Measurements from ENCODE around the gene DUSP5.

DUSP5 gene

DNA sequence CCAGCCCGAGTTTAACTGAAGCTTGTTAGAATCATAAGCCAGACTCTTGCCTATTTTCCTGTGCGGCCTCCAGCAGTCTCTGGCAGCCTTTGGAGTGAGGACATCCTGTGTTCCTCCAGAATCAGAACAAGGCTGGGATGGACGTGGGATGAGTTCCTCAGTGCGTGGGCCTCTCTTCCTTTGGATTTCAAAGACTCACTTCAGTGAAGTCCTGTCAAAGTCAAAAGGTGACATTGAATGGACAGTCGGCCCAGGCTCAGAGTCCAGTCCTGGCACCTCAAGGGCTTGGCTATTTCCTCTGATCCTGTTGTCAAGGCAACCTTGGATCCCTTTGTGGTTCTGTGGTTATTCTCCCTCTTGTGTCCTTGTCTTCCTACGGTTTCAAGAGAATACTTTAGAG is 48.4 kb downstream of the DUSP5 start:
- Histone ChIP-seq H3K4me3 (ENCODE audit: insufficient read depth, low read depth, low read length) (no peak overlapping the region), H3K27me3 (ENCODE audit: control insufficient read depth, insufficient read depth, low read length, poor library complexity, severe bottlenecking) (no peaks in the 10 kb centered on the region), H3K4me1 (ENCODE audit: control insufficient read depth, insufficient read depth, low read length) (no peaks in the 10 kb centered on the region), H3K36me3 (ENCODE audit: control insufficient read depth, insufficient read depth, low read length) (no peaks in the 10 kb centered on the region), H3K27ac (ENCODE audit: insufficient read depth, low read depth, low read length, poor library complexity, severe bottlenecking) (no peak overlapping the region), H3K9me3 (ENCODE audit: control insufficient read depth, low read length) (no peaks in the 10 kb centered on the region)
- 91 to 93% methylated on average over 6 of the region's 6 CpGs for WGBS, 2 experiments

DNA sequence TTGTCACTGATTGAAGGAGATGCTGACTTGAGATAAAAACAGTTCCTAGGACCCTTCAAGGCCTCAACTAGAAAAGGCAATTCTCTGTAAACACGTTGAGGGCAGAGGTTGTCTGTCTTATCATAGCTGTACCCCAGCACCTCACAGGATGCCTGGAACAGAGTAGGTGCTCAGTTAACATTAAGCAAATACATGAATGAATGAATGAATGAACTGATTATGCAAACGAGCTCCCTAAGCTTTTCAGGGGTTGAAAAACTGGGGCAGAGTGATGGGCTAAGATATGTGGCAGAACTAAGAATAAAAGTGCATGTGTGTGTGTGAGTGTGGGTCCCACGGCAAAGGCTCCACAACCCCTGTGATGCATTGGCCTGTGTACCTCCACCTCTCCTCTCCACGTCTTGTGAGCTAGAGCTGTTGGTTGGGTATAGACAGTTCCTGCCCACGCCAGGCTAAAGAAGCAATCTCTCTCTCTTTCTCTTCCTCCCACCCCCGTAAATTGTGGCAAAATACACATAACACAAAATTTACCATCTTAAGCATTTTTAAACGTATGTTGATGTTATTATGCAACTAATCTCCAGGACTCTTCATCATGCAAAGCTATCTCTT is 48.9 kb downstream of the DUSP5 start:
- no peaks in the 10 kb centered on the region for H3K36me3 ChIP-seq (ENCODE audit: control insufficient read depth, insufficient read depth, low read length)
- H3K9me3 ChIP-seq (ENCODE audit: control insufficient read depth, low read length) = no peaks in the 10 kb centered on the region
- H3K27me3 ChIP-seq (ENCODE audit: control insufficient read depth, insufficient read depth, low read length, poor library complexity, severe bottlenecking) = no peaks in the 10 kb centered on the region
- no peak overlapping the region for H3K4me3 ChIP-seq (ENCODE audit: insufficient read depth, low read depth, low read length)
- 76 to 84% methylated on average over 6 to 7 of the region's 7 CpGs for WGBS, 2 experiments
- no peak overlapping the region for H3K27ac ChIP-seq (ENCODE audit: insufficient read depth, low read depth, low read length, poor library complexity, severe bottlenecking)
- no peaks in the 10 kb centered on the region for H3K4me1 ChIP-seq (ENCODE audit: control insufficient read depth, insufficient read depth, low read length)

DNA sequence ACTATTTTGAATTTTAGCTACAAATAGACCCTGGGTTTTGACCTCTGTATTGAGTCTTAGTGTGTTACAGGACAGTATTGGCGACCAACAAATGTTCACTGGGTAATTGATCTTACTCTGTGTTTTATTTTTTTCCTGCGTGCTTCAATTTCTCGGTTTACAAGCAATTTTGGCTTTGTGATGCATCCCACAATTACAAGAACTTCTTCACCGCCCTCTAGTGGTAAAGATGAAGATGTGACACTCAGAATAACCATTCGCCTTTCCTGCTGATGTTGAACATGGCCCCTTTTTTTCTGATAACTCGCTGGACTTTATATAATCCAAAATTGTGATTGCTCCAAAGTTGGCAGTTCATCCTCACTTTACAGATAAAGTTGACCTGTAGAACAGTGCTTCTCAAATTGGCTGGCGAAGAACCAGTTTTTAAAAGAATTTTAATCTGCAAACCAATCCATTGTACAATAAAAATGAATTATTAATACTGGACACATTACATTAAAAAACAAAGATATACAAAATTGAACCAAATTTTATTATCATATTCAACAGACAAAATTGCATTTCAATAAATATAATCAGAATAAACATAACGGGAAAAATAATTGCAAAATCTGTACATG is 49.5 kb downstream of the DUSP5 start:
- Histone ChIP-seq H3K9me3 (ENCODE audit: control insufficient read depth, low read length) (no peaks in the 10 kb centered on the region), H3K36me3 (ENCODE audit: control insufficient read depth, insufficient read depth, low read length) (no peaks in the 10 kb centered on the region), H3K27me3 (ENCODE audit: control insufficient read depth, insufficient read depth, low read length, poor library complexity, severe bottlenecking) (no peaks in the 10 kb centered on the region), H3K4me3 (ENCODE audit: insufficient read depth, low read depth, low read length) (no peak overlapping the region), H3K4me1 (ENCODE audit: control insufficient read depth, insufficient read depth, low read length) (no peaks in the 10 kb centered on the region), H3K27ac (ENCODE audit: insufficient read depth, low read depth, low read length, poor library complexity, severe bottlenecking) (no peak overlapping the region)
- WGBS, 2 experiments = 13 to 30% methylated on average over 7 to 8 of the region's 8 CpGs

DNA sequence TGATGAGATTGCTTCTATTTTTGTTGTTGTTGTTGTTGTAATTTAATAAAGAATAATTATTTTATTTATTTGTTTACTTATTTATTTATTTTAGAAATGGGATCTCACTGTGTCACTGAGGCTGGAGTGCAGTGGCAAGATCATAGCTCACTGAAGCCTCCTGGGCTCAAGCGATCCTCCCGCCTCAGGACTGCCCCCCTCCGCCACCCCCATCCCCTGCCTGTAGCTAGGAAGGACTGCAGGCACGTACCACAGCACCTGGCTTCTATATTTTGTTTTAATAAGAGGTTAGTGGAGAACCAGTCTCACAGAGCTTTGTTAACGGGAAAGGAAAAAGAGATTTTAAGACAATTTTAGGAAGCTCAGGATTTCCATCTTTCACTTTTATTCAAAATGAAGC is 50.3 kb downstream of the DUSP5 start:
- WGBS, 2 experiments = 45 to 51% methylated on average over 4 to 5 of the region's 5 CpGs
- H3K4me3 ChIP-seq (ENCODE audit: insufficient read depth, low read depth, low read length) = no peak overlapping the region
- no peaks in the 10 kb centered on the region for H3K27me3 ChIP-seq (ENCODE audit: control insufficient read depth, insufficient read depth, low read length, poor library complexity, severe bottlenecking)
- H3K4me1 ChIP-seq (ENCODE audit: control insufficient read depth, insufficient read depth, low read length) = no peaks in the 10 kb centered on the region
- H3K36me3 ChIP-seq (ENCODE audit: control insufficient read depth, insufficient read depth, low read length) = no peaks in the 10 kb centered on the region
- no peaks in the 10 kb centered on the region for H3K9me3 ChIP-seq (ENCODE audit: control insufficient read depth, low read length)
- no peak overlapping the region for H3K27ac ChIP-seq (ENCODE audit: insufficient read depth, low read depth, low read length, poor library complexity, severe bottlenecking)

DNA sequence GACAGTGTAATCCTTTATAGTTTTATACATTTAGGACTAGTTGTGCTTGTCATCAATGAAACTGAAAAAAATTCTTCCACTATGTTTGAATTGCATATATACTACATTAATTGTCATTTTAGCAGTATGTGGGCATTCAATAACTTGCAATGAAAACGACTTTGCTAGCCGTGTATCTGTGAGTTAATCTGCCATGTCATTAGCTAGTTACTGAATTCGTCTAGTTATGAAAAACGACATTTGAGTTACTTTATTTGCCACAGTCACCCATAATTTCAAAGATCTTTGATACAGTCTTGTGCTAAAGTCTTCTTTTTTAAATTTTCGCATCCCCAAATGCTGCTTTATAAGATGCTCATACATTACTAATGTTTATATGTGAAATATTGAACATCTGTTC is 51.5 kb downstream of the DUSP5 start:
- Histone ChIP-seq H3K9me3 (ENCODE audit: control insufficient read depth, low read length) (no peaks in the 10 kb centered on the region), H3K27ac (ENCODE audit: insufficient read depth, low read depth, low read length, poor library complexity, severe bottlenecking) (no peak overlapping the region), H3K4me1 (ENCODE audit: control insufficient read depth, insufficient read depth, low read length) (peaks cover 2% of the 10 kb centered on the region), H3K36me3 (ENCODE audit: control insufficient read depth, insufficient read depth, low read length) (no peaks in the 10 kb centered on the region), H3K4me3 (ENCODE audit: insufficient read depth, low read depth, low read length) (no peak overlapping the region), H3K27me3 (ENCODE audit: control insufficient read depth, insufficient read depth, low read length, poor library complexity, severe bottlenecking) (no peaks in the 10 kb centered on the region)
- WGBS, 2 experiments = 85 to 91% methylated on average over 4 of the region's 5 CpGs

DNA sequence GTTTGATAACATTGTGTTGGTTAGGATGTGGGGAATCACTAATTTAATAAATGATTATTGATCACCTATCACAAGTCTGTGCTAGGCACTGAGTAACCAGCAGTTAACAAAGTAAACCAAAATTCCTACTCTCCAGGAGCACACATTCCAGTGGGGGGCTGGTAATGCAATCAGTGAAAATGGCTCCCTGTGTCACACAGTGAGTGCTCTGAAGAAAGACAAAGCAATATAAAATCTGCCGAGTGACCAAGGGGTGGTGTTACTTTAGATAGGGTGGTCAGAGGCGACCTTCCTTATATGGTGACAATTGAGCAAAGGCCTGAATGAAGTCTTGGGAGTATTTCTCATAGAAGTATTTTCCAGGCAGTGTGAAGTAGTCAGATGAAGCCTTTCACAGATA is 56.2 kb downstream of the DUSP5 start:
- 16 to 18% methylated on average over 2 of the region's 2 CpGs for WGBS, 2 experiments
- Histone ChIP-seq H3K4me1 (ENCODE audit: control insufficient read depth, insufficient read depth, low read length) (peaks cover 8% of the 10 kb centered on the region), H3K9me3 (ENCODE audit: control insufficient read depth, low read length) (no peaks in the 10 kb centered on the region), H3K27ac (ENCODE audit: insufficient read depth, low read depth, low read length, poor library complexity, severe bottlenecking) (no peak overlapping the region), H3K27me3 (ENCODE audit: control insufficient read depth, insufficient read depth, low read length, poor library complexity, severe bottlenecking) (no peaks in the 10 kb centered on the region), H3K36me3 (ENCODE audit: control insufficient read depth, insufficient read depth, low read length) (no peaks in the 10 kb centered on the region), H3K4me3 (ENCODE audit: insufficient read depth, low read depth, low read length) (no peak overlapping the region)

DNA sequence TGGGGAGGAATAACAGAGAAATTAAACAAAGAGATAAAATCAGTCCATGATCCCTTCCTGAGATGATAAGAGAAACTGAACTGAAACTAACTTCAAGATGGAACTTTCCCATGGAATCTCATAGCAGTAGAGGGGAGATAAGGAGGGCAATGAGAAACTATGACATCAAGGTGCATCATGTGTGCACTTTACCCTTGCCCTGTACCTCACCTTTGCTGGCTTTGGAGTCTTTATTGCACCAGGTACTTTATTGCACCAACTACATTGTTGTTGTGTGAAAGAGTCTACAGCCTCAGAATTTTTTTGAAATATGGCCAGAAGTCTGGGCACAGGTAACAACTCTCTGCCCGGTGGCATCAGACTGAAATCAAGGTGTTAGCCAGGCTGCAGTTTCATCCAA is 58.6 kb downstream of the DUSP5 start:
- H3K36me3 ChIP-seq (ENCODE audit: control insufficient read depth, insufficient read depth, low read length) = no peaks in the 10 kb centered on the region
- H3K9me3 ChIP-seq (ENCODE audit: control insufficient read depth, low read length) = no peaks in the 10 kb centered on the region
- peaks cover 8% of the 10 kb centered on the region for H3K4me1 ChIP-seq (ENCODE audit: control insufficient read depth, insufficient read depth, low read length)
- 92 to 100% methylated on average over 1 of the region's 1 CpG for WGBS, 2 experiments
- no peaks in the 10 kb centered on the region for H3K27me3 ChIP-seq (ENCODE audit: control insufficient read depth, insufficient read depth, low read length, poor library complexity, severe bottlenecking)
- no peak overlapping the region for H3K27ac ChIP-seq (ENCODE audit: insufficient read depth, low read depth, low read length, poor library complexity, severe bottlenecking)
- H3K4me3 ChIP-seq (ENCODE audit: insufficient read depth, low read depth, low read length) = no peak overlapping the region

DNA sequence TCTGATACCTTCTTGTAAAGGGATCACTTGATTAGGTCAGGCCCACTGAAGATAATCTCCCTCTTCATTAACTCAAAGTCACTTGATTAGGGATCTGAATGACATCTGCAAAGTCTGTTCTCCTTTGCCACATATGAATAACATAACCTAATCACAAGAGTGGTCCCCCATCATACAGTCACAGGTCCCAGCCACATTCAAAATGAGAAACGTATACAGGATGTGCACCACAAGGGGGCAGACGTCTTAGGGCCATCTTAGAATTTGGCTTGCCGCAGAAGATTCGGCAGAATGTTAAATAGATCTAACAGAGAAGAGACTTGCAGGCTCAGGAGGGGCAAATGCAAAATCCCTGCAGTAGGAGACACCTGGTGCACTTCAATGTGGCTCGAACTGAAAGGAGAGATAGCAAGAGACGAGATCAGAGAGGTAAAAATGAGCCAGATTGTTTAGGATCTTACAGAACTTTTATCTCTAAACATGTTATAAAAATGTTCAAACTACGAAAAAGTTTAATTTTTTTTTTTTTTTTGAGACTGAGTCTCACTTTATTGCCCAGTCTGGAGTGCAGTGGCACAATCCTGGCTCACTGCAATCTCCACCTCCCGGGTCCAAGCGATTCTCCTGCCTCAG is 59.4 kb downstream of the DUSP5 start:
- no peaks in the 10 kb centered on the region for H3K9me3 ChIP-seq (ENCODE audit: control insufficient read depth, low read length)
- 62% methylated on average over 9 of the region's 9 CpGs for WGBS, 2 experiments
- no peaks in the 10 kb centered on the region for H3K36me3 ChIP-seq (ENCODE audit: control insufficient read depth, insufficient read depth, low read length)

DNA sequence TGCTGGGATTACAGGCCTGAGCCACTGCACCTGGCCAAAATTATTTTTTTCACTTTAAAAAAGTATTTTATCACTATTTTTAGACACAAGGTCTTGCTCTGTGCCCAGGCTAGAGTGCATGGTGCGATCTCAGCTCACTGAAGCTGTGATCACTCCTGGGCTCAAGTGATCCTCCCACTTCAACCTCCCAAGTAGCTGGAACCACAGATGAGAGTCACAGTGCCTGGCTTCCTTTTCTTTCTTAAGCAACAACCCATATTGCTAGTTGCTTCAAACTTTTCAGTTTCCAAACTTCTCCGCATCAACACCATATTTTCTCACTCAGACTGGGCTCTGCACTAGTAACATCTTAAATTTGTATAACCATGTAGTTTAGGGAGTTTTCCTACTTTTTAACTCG is 60.3 kb downstream of the DUSP5 start:
- Histone ChIP-seq H3K27ac (ENCODE audit: insufficient read depth, low read depth, low read length, poor library complexity, severe bottlenecking) (no peak overlapping the region), H3K4me3 (ENCODE audit: insufficient read depth, low read depth, low read length) (no peak overlapping the region), H3K27me3 (ENCODE audit: control insufficient read depth, insufficient read depth, low read length, poor library complexity, severe bottlenecking) (no peaks in the 10 kb centered on the region), H3K36me3 (ENCODE audit: control insufficient read depth, insufficient read depth, low read length) (no peaks in the 10 kb centered on the region), H3K4me1 (ENCODE audit: control insufficient read depth, insufficient read depth, low read length) (peaks cover 8% of the 10 kb centered on the region), H3K9me3 (ENCODE audit: control insufficient read depth, low read length) (no peaks in the 10 kb centered on the region)
- 87 to 97% methylated on average over 3 of the region's 3 CpGs for WGBS, 2 experiments

More for the DNA sequence above, 59.4 kb downstream of the DUSP5 start:
- H3K4me3 ChIP-seq (ENCODE audit: insufficient read depth, low read depth, low read length) = no peak overlapping the region
- no peak overlapping the region for H3K27ac ChIP-seq (ENCODE audit: insufficient read depth, low read depth, low read length, poor library complexity, severe bottlenecking)
- H3K4me1 ChIP-seq (ENCODE audit: control insufficient read depth, insufficient read depth, low read length) = peaks cover 8% of the 10 kb centered on the region
- H3K27me3 ChIP-seq (ENCODE audit: control insufficient read depth, insufficient read depth, low read length, poor library complexity, severe bottlenecking) = no peaks in the 10 kb centered on the region

DNA sequence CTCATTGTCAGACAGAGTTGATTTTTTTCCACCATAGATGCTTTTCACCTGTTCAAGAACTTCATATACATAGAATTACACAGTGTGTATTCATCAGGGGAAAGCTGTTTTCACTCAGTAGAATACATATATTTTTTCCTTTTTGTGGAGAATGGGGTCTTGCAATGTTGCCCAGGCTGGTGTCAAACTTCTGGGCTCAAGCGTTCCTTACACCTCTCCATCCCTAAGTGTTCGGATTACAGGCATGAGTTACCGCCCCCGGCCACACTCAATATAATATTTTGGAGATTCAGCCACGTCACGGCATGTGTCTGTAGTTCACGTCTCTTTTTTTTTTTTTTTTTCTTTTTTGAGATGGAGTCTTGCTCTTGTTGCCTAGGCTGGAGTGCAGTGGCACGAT is 62.3 kb downstream of the DUSP5 start:
- Histone ChIP-seq H3K27me3 (ENCODE audit: control insufficient read depth, insufficient read depth, low read length, poor library complexity, severe bottlenecking) (no peaks in the 10 kb centered on the region), H3K36me3 (ENCODE audit: control insufficient read depth, insufficient read depth, low read length) (no peaks in the 10 kb centered on the region), H3K4me3 (ENCODE audit: insufficient read depth, low read depth, low read length) (no peak overlapping the region), H3K4me1 (ENCODE audit: control insufficient read depth, insufficient read depth, low read length) (no peaks in the 10 kb centered on the region), H3K27ac (ENCODE audit: insufficient read depth, low read depth, low read length, poor library complexity, severe bottlenecking) (no peak overlapping the region), H3K9me3 (ENCODE audit: control insufficient read depth, low read length) (no peaks in the 10 kb centered on the region)
- WGBS, 2 experiments = 91% methylated on average over 8 of the region's 8 CpGs
